Kidney (tissue), 14 donors: Measurements from ENCODE around the gene MZF1. TPM values are rescaled to one million over a fixed set of nuclear protein-coding genes. Genes with fewer than 3 reads are reported as not detected.

Experiments
- DNase-seq, 5 donors: peaks; one replicate each; pipeline ENCODE4 v3.0.0-alpha.2; 2013 to 2020
- FAIRE-seq: peaks from 2 replicates; lab custom pipeline; 2012; peaks lifted over from hg19 to GRCh38; lab: Jason Lieb, UNC
- H3K27ac ChIP-seq, 2 donors: one replicate each; pipeline ENCODE4 v1.7.0; 2013; ENCODE audit warnings: low read depth in 2 of 2, low read length in 2 of 2, inconsistent platforms in 1 of 2
- H3K27me3 ChIP-seq: one replicate; pipeline ENCODE4 v1.7.1; 2013; ENCODE audit warnings: low read length, inconsistent platforms; ENCODE audit not compliant: control insufficient read depth, insufficient read depth
- H3K36me3 ChIP-seq, 3 donors: one replicate each; pipeline versions ENCODE4 v1.7.0 to v1.7.1; 2013; ENCODE audit warnings: low read length in 3 of 3, control low read depth in 1 of 3, inconsistent platforms in 1 of 3; ENCODE audit not compliant: insufficient read depth in 3 of 3, control insufficient read depth in 2 of 3
- H3K4me1 ChIP-seq, 3 donors: one replicate each; pipeline versions ENCODE4 v1.7.0 to v1.7.1; 2013; ENCODE audit warnings: low read length in 3 of 3, inconsistent platforms in 1 of 3, low read depth in 1 of 3; ENCODE audit not compliant: control insufficient read depth in 2 of 3, insufficient read depth in 2 of 3
- H3K4me3 ChIP-seq, 3 donors: one replicate each; pipeline versions ENCODE4 v1.7.0 to v1.8.1; 2013; ENCODE audit warnings: low read length in 3 of 3, control low read depth in 1 of 3, inconsistent platforms in 1 of 3
- H3K9ac ChIP-seq, 3 donors: one replicate each; pipeline versions ENCODE4 v1.7.0 to v1.7.1; 2013; ENCODE audit warnings: low read length in 3 of 3, control low read depth in 1 of 3, inconsistent platforms in 1 of 3
- H3K9me3 ChIP-seq, 3 donors: one replicate each; pipeline versions ENCODE4 v1.7.0 to v1.7.1; 2013; ENCODE audit warnings: low read length in 3 of 3, control low read depth in 1 of 3, inconsistent platforms in 1 of 3; ENCODE audit not compliant: control insufficient read depth in 2 of 3, insufficient read depth in 1 of 3
- CTCF ChIP-seq: IDR thresholded peaks from 3 replicates; pipeline ENCODE4 v1.5.1; 2012; ENCODE audit warnings: mild to moderate bottlenecking, moderate library complexity, borderline replicate concordance; ENCODE audit not compliant: insufficient read depth; ENCODE audit errors: extremely low read depth
- intact Hi-C: fragments of 100-400 bp; cut with DNase I; formaldehyde crosslinking; loops from one replicate; pipeline ENCODE4 v1.11.1; 2022
- microRNA-seq: library from miRNA; unstranded; fragments of <30 nt; microRNA quantifications from one replicate; pipeline ENCODE4 v1.2.0, GENCODE V29; 2020
- polyA plus RNA-seq: library from polyadenylated mRNA; stranded (reverse); fragments of 350-450 nt; fragmentation: Illumina TruSeq; extraction: RNeasy Lipid Tissue Mini Kit (QIAGEN cat#74804); gene quantifications from one replicate; pipeline ENCODE4 v1.2.3, GENCODE V29; 2014; ENCODE audit warnings: low read depth, low replicate concordance; ENCODE audit not compliant: insufficient read depth
- total RNA-seq: library from RNA; stranded (reverse); fragmentation: NEBNext Ultra II Directional; extraction: Animal tissue kit (Norgen Biotek cat#: 25700); gene quantifications from one replicate; pipeline ENCODE4 v1.2.1, GENCODE V29; 2021
- donor health status: control.
- donor health status: control.
- donor health status: control.
- donor health status: control.
- donor health status: control.
- donor health status: DM: yes; HTN: yes; CAD: no.
- donor health status: Normal renal cell carcinoma (clear cell type).

The MZF1 gene
- total and polyA plus RNA-seq, 2 donors from 2014 or later, result 12.9 to 38.6 TPM

GRCh38 chr19:58514564-58515022 lies 58.5 kb downstream of the MZF1 start:
- Histone ChIP-seq H3K27ac (no peak overlapping the region), H3K9me3 (no peaks in the 10 kb centered on the region), H3K9ac (peak overlapping the region in 1 of 3 donors; percentile 34), H3K4me3 (peak overlapping the region; percentile 20 to 51 (median 42)), H3K36me3 (peaks cover 0 to 10% (median 7%) of the 10 kb centered on the region in 3 donors), H3K27me3 (no peaks in the 10 kb centered on the region), H3K4me1 (peaks cover 4 to 29% (median 7%) of the 10 kb centered on the region in 3 donors)
- DNase-seq (peak in 1 of 5 donors; percentile 63), FAIRE-seq (no peak)
- intact Hi-C loops, result no loop called here
- no peak for TF ChIP-seq CTCF

GRCh38 chr19:58513694-58514563 lies 59.2 kb downstream of the MZF1 start:
- FAIRE-seq (no peak), DNase-seq (peak; percentile 91 to 96 (median 94))
- intact Hi-C loops, result no loop called here
- Histone ChIP-seq H3K4me3 (peak overlapping the region; percentile 51 to 61 (median 54)), H3K9ac (peak overlapping the region in 2 of 3 donors; percentile 29 to 65), H3K27me3 (no peaks in the 10 kb centered on the region), H3K27ac (peak overlapping the region; percentile 50 to 74), H3K36me3 (peaks cover 0 to 10% (median 7%) of the 10 kb centered on the region in 3 donors), H3K9me3 (no peaks in the 10 kb centered on the region), H3K4me1 (peaks cover 4 to 29% (median 7%) of the 10 kb centered on the region in 3 donors)
- peak; percentile 90 for TF ChIP-seq CTCF

- FAIRE-seq (no peak), DNase-seq (peak in 1 of 5 donors; percentile 42)
- H3K9me3 ChIP-seq, result no peaks in the 10 kb centered on the region
- H3K27ac ChIP-seq, result peak overlapping the region in 1 of 2 donors; percentile 74
- H3K27me3 ChIP-seq, result no peaks in the 10 kb centered on the region
- H3K4me3 ChIP-seq, result no peak overlapping the region
- TF ChIP-seq CTCF, result no peak
- peaks cover under 1 to 23% (median 3%) of the 10 kb centered on the region in 3 donors for H3K4me1 ChIP-seq
- H3K36me3 ChIP-seq, result peaks cover 0 to 10% (median 7%) of the 10 kb centered on the region in 3 donors
- peak overlapping the region in 1 of 3 donors; percentile 65 for H3K9ac ChIP-seq
- intact Hi-C loops, result no loop called here
Observed at GRCh38 chr19:58513213-58513693, 59.9 kb downstream of the MZF1 start.

Small RNA genes lying within 50 kb of the gene (microRNA-seq; reads per million reads assigned to microRNA genes)
- gene MIR6807, result not detected

Other genes starting within 250 kb of the MZF1 start
- 3.3 TPM for gene ZSCAN22, start 246.3 kb downstream of the MZF1 start, total RNA-seq
- gene ZSCAN22, start 246.3 kb downstream of the MZF1 start, polyA plus RNA-seq, result 1.1 TPM
- 10.9 TPM for gene A1BG, start 219.8 kb downstream of the MZF1 start, total RNA-seq
- gene A1BG, start 219.8 kb downstream of the MZF1 start, polyA plus RNA-seq, result 19.0 TPM
- gene ZNF497, start 210.6 kb downstream of the MZF1 start, total RNA-seq, result 5.0 TPM
- gene ZNF497, start 210.6 kb downstream of the MZF1 start, polyA plus RNA-seq, result 1.7 TPM
- gene ZNF837, start 192.3 kb downstream of the MZF1 start, total RNA-seq, result 5.0 TPM
- gene ZNF837, start 192.3 kb downstream of the MZF1 start, polyA plus RNA-seq, result 3.6 TPM
- gene RPS5, start 186.1 kb downstream of the MZF1 start, total RNA-seq, result 802 TPM
- gene RPS5, start 186.1 kb downstream of the MZF1 start, polyA plus RNA-seq, result 929 TPM
- 0.25 TPM for gene RNF225, start 177.7 kb downstream of the MZF1 start, total RNA-seq
- not detected for gene RNF225, start 177.7 kb downstream of the MZF1 start, polyA plus RNA-seq
- 13.0 TPM for gene ZNF584, start 164.7 kb downstream of the MZF1 start, total RNA-seq
- gene ZNF584, start 164.7 kb downstream of the MZF1 start, polyA plus RNA-seq, result 6.2 TPM
- 7.8 TPM for gene ZNF132, start 133.2 kb downstream of the MZF1 start, total RNA-seq
- 2.9 TPM for gene ZNF132, start 133.2 kb downstream of the MZF1 start, polyA plus RNA-seq
- gene ZNF324B, start 121.7 kb downstream of the MZF1 start, total RNA-seq, result 9.9 TPM
- gene ZNF324B, start 121.7 kb downstream of the MZF1 start, polyA plus RNA-seq, result 3.4 TPM
- 13.0 TPM for gene ZNF324, start 106.3 kb downstream of the MZF1 start, total RNA-seq
- 3.9 TPM for gene ZNF324, start 106.3 kb downstream of the MZF1 start, polyA plus RNA-seq
- 13.3 TPM for gene ZNF446, start 97.0 kb downstream of the MZF1 start, total RNA-seq
- 12.6 TPM for gene ZNF446, start 97.0 kb downstream of the MZF1 start, polyA plus RNA-seq
- gene SLC27A5, start 61.3 kb downstream of the MZF1 start, total RNA-seq, result 10.8 TPM
- 41.5 TPM for gene SLC27A5, start 61.3 kb downstream of the MZF1 start, polyA plus RNA-seq
- 16.9 TPM for gene ZBTB45, start 53.5 kb downstream of the MZF1 start, total RNA-seq
- gene ZBTB45, start 53.5 kb downstream of the MZF1 start, polyA plus RNA-seq, result 7.7 TPM
- gene TRIM28, start 29.3 kb downstream of the MZF1 start, total RNA-seq, result 229 TPM
- gene TRIM28, start 29.3 kb downstream of the MZF1 start, polyA plus RNA-seq, result 191 TPM
- 142 TPM for gene CHMP2A, start 18.2 kb downstream of the MZF1 start, total RNA-seq
- 294 TPM for gene CHMP2A, start 18.2 kb downstream of the MZF1 start, polyA plus RNA-seq
- gene UBE2M, start 14.7 kb downstream of the MZF1 start, total RNA-seq, result 60.4 TPM
- 98.0 TPM for gene UBE2M, start 14.7 kb downstream of the MZF1 start, polyA plus RNA-seq